ENCODE measurements around the gene SPG11. TPM values are rescaled to one million over a fixed set of nuclear protein-coding genes. Genes with fewer than 3 reads are reported as not detected.

The SPG11 gene
- total and polyA plus RNA-seq, 10 of the 15 experiments (the other 5 are each of a cell fraction or from before 2014, with no cell fraction given), result 22.1 to 85.1 (median 47.2) TPM

DNA sequence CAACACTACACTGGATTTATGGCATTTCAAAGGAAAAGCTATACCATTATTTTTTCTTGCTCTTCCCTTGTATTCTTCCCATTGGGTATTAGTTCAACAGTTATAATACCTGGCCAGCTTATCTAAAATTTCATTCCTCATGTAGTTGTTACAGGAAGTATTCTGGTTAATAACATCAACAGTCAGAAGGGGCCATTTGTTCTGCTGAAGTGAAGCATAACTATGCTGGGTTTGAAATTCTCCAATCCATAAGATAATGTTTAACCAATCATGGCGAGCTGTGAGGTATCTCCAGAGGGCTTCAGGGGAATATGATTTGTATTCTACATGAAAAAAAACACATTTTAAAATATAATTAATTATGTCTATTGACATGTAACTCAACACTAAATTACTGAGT is 43.4 kb downstream of the SPG11 start:
- ChIA-PET POLR2A (no interaction called here), SMC1A (ENCODE audit: uncharacterized antibody, unreplicated experiment) (interaction anchor here (0.9 to 2.1 kb wide), 6 partner anchors 9 to 119 kb away, joined by 3 to 5 read pairs (median 4); partner anchors contain the start of gene TRIM69), CTCF (interaction anchor here (0.8 to 3.5 kb wide), 6 partner anchors 11 to 119 kb away, joined by 3 to 14 read pairs (median 4); no protein-coding TSS in a partner anchor), RAD21 (ENCODE audit: unreplicated experiment) (interaction anchor here (1.5 kb wide), 1 partner anchor 40 kb away, joined by 4 read pairs; no protein-coding TSS in a partner anchor)
- H3K79me2 ChIP-seq (ENCODE audit: control insufficient read depth, insufficient read depth, low read length), result no peaks in the 10 kb centered on the region
- in situ Hi-C loops (cut with MboI), result no loop called here
- H3K4me3 ChIP-seq, result no peak overlapping the region
- ATAC-seq (no peak), FAIRE-seq (no peak), DNase-seq (ENCODE audit: low read depth, low spot score) (no peak)
- H4K20me1 ChIP-seq (ENCODE audit: control insufficient read depth, insufficient read depth), result no peaks in the 10 kb centered on the region
- no peaks in the 10 kb centered on the region for H3K4me1 ChIP-seq (ENCODE audit: control insufficient read depth, insufficient read depth, low read length)
- peaks cover 0 to 24% of the 10 kb centered on the region in 2 experiments; a peak in 3 of 4 replicates for H3K36me3 ChIP-seq (ENCODE audit: control insufficient read depth in 2 of 2, insufficient read depth in 2 of 2, low read length in 1 of 2)
- H3K9me3 ChIP-seq (replicated peaks; ENCODE audit: control insufficient read depth, insufficient read depth, low read length), result no peaks in the 10 kb centered on the region
- no peak overlapping the region for H3K27ac ChIP-seq (ENCODE audit: control insufficient read depth, insufficient read depth)
- no peaks in the 10 kb centered on the region for H3K27me3 ChIP-seq (replicated peaks in 1 of 2; ENCODE audit: control insufficient read depth in 2 of 2, insufficient read depth in 2 of 2, low read length in 1 of 2)
- H2AFZ ChIP-seq (ENCODE audit: control insufficient read depth, low read depth, low read length), result no peak overlapping the region
- no peak overlapping the region for H3K9ac ChIP-seq (ENCODE audit: control insufficient read depth, insufficient read depth, low read length)
- no TSS peak for BruUV-seq (replicated peaks)
- no peak overlapping the region for H3K4me2 ChIP-seq (ENCODE audit: control insufficient read depth, insufficient read depth)
- intact Hi-C loops (cut with micrococcal nuclease; ENCODE audit: unreplicated experiment), result no loop called here
- 91% methylated on average over 1 of the region's 1 CpG for WGBS (ENCODE audit: insufficient coverage, insufficient replicate concordance, low lambda C conversion rate, missing lambda C conversion rate)
- TF ChIP-seq, protein P1, sequence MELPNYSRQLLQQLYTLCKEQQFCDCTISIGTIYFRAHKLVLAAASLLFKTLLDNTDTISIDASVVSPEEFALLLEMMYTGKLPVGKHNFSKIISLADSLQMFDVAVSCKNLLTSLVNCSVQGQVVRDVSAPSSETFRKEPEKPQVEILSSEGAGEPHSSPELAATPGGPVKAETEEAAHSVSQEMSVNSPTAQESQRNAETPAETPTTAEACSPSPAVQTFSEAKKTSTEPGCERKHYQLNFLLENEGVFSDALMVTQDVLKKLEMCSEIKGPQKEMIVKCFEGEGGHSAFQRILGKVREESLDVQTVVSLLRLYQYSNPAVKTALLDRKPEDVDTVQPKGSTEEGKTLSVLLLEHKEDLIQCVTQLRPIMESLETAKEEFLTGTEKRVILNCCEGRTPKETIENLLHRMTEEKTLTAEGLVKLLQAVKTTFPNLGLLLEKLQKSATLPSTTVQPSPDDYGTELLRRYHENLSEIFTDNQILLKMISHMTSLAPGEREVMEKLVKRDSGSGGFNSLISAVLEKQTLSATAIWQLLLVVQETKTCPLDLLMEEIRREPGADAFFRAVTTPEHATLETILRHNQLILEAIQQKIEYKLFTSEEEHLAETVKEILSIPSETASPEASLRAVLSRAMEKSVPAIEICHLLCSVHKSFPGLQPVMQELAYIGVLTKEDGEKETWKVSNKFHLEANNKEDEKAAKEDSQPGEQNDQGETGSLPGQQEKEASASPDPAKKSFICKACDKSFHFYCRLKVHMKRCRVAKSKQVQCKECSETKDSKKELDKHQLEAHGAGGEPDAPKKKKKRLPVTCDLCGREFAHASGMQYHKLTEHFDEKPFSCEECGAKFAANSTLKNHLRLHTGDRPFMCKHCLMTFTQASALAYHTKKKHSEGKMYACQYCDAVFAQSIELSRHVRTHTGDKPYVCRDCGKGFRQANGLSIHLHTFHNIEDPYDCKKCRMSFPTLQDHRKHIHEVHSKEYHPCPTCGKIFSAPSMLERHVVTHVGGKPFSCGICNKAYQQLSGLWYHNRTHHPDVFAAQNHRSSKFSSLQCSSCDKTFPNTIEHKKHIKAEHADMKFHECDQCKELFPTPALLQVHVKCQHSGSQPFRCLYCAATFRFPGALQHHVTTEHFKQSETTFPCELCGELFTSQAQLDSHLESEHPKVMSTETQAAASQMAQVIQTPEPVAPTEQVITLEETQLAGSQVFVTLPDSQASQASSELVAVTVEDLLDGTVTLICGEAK (IDR thresholded peaks at IDR 0.05; ENCODE audit: borderline replicate concordance), result no peak
- TF ChIP-seq, protein P2, sequence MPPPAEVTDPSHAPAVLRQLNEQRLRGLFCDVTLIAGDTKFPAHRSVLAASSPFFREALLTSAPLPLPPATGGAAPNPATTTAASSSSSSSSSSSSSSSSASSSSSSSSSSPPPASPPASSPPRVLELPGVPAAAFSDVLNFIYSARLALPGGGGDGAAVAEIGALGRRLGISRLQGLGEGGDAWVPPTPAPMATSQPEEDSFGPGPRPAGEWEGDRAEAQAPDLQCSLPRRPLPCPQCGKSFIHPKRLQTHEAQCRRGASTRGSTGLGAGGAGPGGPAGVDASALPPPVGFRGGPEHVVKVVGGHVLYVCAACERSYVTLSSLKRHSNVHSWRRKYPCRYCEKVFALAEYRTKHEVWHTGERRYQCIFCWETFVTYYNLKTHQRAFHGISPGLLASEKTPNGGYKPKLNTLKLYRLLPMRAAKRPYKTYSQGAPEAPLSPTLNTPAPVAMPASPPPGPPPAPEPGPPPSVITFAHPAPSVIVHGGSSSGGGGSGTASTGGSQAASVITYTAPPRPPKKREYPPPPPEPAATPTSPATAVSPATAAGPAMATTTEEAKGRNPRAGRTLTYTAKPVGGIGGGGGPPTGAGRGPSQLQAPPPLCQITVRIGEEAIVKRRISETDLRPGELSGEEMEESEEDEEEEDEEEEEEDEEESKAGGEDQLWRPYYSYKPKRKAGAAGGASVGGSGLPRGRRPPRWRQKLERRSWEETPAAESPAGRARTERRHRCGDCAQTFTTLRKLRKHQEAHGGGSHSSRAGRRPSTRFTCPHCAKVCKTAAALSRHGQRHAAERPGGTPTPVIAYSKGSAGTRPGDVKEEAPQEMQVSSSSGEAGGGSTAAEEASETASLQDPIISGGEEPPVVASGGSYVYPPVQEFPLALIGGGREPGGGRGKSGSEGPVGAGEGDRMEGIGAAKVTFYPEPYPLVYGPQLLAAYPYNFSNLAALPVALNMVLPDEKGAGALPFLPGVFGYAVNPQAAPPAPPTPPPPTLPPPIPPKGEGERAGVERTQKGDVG (CRISPR knock-in tag; IDR thresholded peaks at IDR 0.05), result no peak
- TF ChIP-seq HDGF (IDR thresholded peaks at IDR 0.05) (no peak), PAX5 (IDR thresholded peaks at IDR 0.05; ENCODE audit: borderline replicate concordance, low read depth, low read length) (no peak), GABPA (IDR thresholded peaks at IDR 0.05; ENCODE audit: low read depth) (no peak), MTA2 (IDR thresholded peaks at IDR 0.05; ENCODE audit: low read depth) (no peak), TCF7 (IDR thresholded peaks at IDR 0.05; ENCODE audit: borderline replicate concordance) (no peak), MEF2A (IDR thresholded peaks at IDR 0.05; ENCODE audit: insufficient read depth, low read depth, low read length) (no peak)
- TF ChIP-seq, protein P3, sequence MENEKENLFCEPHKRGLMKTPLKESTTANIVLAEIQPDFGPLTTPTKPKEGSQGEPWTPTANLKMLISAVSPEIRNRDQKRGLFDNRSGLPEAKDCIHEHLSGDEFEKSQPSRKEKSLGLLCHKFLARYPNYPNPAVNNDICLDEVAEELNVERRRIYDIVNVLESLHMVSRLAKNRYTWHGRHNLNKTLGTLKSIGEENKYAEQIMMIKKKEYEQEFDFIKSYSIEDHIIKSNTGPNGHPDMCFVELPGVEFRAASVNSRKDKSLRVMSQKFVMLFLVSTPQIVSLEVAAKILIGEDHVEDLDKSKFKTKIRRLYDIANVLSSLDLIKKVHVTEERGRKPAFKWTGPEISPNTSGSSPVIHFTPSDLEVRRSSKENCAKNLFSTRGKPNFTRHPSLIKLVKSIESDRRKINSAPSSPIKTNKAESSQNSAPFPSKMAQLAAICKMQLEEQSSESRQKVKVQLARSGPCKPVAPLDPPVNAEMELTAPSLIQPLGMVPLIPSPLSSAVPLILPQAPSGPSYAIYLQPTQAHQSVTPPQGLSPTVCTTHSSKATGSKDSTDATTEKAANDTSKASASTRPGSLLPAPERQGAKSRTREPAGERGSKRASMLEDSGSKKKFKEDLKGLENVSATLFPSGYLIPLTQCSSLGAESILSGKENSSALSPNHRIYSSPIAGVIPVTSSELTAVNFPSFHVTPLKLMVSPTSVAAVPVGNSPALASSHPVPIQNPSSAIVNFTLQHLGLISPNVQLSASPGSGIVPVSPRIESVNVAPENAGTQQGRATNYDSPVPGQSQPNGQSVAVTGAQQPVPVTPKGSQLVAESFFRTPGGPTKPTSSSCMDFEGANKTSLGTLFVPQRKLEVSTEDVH (IDR thresholded peaks at IDR 0.05; ENCODE audit: low read depth, partially characterized antibody), result no peak
- TF ChIP-seq, protein P4, sequence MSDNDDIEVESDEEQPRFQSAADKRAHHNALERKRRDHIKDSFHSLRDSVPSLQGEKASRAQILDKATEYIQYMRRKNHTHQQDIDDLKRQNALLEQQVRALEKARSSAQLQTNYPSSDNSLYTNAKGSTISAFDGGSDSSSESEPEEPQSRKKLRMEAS (IDR thresholded peaks at IDR 0.05; ENCODE audit: low read depth, low read length), result no peak
- TF ChIP-seq, protein P5, sequence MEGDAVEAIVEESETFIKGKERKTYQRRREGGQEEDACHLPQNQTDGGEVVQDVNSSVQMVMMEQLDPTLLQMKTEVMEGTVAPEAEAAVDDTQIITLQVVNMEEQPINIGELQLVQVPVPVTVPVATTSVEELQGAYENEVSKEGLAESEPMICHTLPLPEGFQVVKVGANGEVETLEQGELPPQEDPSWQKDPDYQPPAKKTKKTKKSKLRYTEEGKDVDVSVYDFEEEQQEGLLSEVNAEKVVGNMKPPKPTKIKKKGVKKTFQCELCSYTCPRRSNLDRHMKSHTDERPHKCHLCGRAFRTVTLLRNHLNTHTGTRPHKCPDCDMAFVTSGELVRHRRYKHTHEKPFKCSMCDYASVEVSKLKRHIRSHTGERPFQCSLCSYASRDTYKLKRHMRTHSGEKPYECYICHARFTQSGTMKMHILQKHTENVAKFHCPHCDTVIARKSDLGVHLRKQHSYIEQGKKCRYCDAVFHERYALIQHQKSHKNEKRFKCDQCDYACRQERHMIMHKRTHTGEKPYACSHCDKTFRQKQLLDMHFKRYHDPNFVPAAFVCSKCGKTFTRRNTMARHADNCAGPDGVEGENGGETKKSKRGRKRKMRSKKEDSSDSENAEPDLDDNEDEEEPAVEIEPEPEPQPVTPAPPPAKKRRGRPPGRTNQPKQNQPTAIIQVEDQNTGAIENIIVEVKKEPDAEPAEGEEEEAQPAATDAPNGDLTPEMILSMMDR (IDR thresholded peaks at IDR 0.05 in 2 of 3, conservative IDR thresholded peaks at IDR 0.05 in 1 of 3; ENCODE audit: control insufficient read depth in 2 of 3, extremely low read depth in 1 of 3, insufficient read depth in 1 of 3, low read depth in 3 of 3, low read length in 3 of 3), result no peak
